Mucosa of stomach (tissue), 1 donor: ENCODE data around the gene SLC38A4.
"Not testable (repeated sequence)": the region's sequence is repeated elsewhere in the genome, so short reads cannot be mapped to it uniquely, and the experiment has no call there.

Experiments
- H3K27me3 ChIP-seq: one replicate; pipeline ENCODE4 v1.7.0; 2013; ENCODE audit warnings: mild to moderate bottlenecking, low read length; ENCODE audit not compliant: control insufficient read depth, insufficient read depth
- H3K36me3 ChIP-seq: one replicate; pipeline ENCODE4 v1.7.0; 2013; ENCODE audit warnings: low read length; ENCODE audit not compliant: control insufficient read depth, insufficient read depth
- H3K4me1 ChIP-seq: one replicate; pipeline ENCODE4 v1.7.0; 2013; ENCODE audit warnings: mild to moderate bottlenecking, low read length; ENCODE audit not compliant: control insufficient read depth, insufficient read depth
- H3K4me3 ChIP-seq: one replicate; pipeline ENCODE4 v1.7.0; 2013; ENCODE audit warnings: low read length
- H3K9ac ChIP-seq: one replicate; pipeline ENCODE4 v1.7.0; 2013; ENCODE audit warnings: mild to moderate bottlenecking, low read length, moderate library complexity
- H3K9me3 ChIP-seq: one replicate; pipeline ENCODE4 v1.7.0; 2013; ENCODE audit warnings: mild to moderate bottlenecking, low read length, moderate library complexity; ENCODE audit not compliant: control insufficient read depth
- donor health status: Pancreatic carcinoma.

SLC38A4 gene, protein sequence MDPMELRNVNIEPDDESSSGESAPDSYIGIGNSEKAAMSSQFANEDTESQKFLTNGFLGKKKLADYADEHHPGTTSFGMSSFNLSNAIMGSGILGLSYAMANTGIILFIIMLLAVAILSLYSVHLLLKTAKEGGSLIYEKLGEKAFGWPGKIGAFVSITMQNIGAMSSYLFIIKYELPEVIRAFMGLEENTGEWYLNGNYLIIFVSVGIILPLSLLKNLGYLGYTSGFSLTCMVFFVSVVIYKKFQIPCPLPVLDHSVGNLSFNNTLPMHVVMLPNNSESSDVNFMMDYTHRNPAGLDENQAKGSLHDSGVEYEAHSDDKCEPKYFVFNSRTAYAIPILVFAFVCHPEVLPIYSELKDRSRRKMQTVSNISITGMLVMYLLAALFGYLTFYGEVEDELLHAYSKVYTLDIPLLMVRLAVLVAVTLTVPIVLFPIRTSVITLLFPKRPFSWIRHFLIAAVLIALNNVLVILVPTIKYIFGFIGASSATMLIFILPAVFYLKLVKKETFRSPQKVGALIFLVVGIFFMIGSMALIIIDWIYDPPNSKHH

DNA sequence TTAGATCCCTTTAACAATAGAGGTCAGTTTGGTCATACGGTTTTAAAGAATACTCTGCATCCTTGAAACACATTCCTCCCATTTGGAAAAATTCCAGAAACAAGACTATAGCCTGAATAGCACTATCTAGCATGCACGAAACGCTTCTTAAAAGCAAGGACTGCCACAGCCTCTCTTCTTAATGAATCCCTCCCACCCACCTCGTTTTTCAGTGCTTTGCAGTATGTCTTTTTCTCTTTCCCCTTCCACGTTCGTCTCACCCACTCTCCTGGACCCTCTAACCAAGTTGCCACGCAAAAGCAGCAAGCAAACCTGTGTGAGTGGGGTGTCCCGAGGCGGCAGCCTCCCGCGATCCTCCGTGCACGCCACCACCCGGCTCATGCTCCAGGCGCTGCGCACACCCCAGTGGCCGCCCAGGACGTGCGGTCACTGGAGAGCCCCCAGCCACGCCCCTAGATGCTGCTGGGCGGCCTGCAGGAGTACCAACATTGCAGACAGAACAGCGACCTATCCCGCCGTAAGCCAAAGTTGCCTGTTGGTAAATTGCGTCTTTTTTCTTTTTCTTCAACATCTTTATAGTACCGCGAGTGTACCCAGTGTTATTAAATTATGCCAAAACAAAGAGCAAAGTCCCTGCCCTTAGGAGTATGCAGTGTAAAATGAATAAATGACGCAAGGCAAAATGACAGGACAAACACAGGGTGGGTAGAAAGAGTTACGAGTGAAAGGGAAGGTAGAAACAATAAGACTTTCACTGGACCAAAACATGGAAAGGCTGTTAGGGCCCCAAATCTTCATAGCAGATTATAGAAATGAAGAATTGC is at the start of gene SLC38A4:
Gene SLC38A4 (minus strand): TSS at position 407 of the 824 bp plus-strand sequence. CDS start 32,926 bp downstream, outside the sequence.
- no peak within 1 kb of the TSS for H3K9ac ChIP-seq
- H3K4me3 ChIP-seq: no peak within 1 kb of the TSS
- H3K36me3 ChIP-seq: no peaks in the 10 kb centered on the region
- no peaks in the 10 kb centered on the region for H3K4me1 ChIP-seq
- H3K9me3 ChIP-seq: no peaks in the 10 kb centered on the region
- H3K27me3 ChIP-seq: peaks cover 24% of the 10 kb centered on the region

- no peaks in the 10 kb centered on the region for H3K9me3 ChIP-seq
- H3K4me3 ChIP-seq: no peak overlapping the region
- no peaks in the 10 kb centered on the region for H3K27me3 ChIP-seq
- H3K4me1 ChIP-seq: no peaks in the 10 kb centered on the region
- H3K36me3 ChIP-seq: no peaks in the 10 kb centered on the region
- no peak overlapping the region for H3K9ac ChIP-seq
Observed at GRCh38 chr12:46875095-46875494, 49.3 kb upstream of the SLC38A4 start.

- no peaks in the 10 kb centered on the region for H3K27me3 ChIP-seq
- H3K4me1 ChIP-seq: no peaks in the 10 kb centered on the region
- H3K4me3 ChIP-seq: no peak overlapping the region
- H3K9me3 ChIP-seq: no peaks in the 10 kb centered on the region
- H3K36me3 ChIP-seq: no peaks in the 10 kb centered on the region
- H3K9ac ChIP-seq: no peak overlapping the region
Observed at GRCh38 chr12:46874642-46875041, 48.8 kb upstream of the SLC38A4 start.

- Histone ChIP-seq H3K27me3 (no peaks in the 10 kb centered on the region), H3K4me3 (no peak overlapping the region), H3K36me3 (no peaks in the 10 kb centered on the region), H3K9ac (no peak overlapping the region), H3K4me1 (no peaks in the 10 kb centered on the region), H3K9me3 (no peaks in the 10 kb centered on the region)
Observed at GRCh38 chr12:46872135-46872534, 46.3 kb upstream of the SLC38A4 start.

- no peaks in the 10 kb centered on the region for H3K27me3 ChIP-seq
- no peaks in the 10 kb centered on the region for H3K36me3 ChIP-seq
- no peaks in the 10 kb centered on the region for H3K9me3 ChIP-seq
- no peaks in the 10 kb centered on the region for H3K4me1 ChIP-seq
- no peak overlapping the region for H3K4me3 ChIP-seq
- no peak overlapping the region for H3K9ac ChIP-seq
Observed at GRCh38 chr12:46865311-46865710, 39.5 kb upstream of the SLC38A4 start.

DNA sequence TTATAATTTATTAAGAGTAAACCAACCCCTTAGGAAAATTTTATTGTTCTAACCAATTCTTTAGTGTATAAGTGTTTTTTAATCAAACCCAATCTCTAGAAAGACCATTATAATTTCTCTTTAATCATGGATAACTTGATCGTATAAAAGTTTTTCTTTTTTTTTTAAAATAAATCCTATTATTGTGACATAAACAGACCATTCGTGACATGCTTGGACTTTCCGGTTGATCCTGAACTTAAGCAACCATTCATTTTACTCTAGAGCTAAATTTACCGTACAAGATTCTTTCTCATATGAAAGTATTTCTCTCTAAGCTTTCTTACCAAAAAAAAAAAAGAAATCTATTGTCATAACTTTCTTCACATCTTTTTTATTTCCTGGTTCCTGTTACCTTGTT is 32.6 kb upstream of the SLC38A4 start:
- Histone ChIP-seq H3K36me3 (no peaks in the 10 kb centered on the region), H3K4me3 (no peak overlapping the region), H3K9ac (no peak overlapping the region), H3K27me3 (no peaks in the 10 kb centered on the region), H3K4me1 (no peaks in the 10 kb centered on the region), H3K9me3 (no peaks in the 10 kb centered on the region)

DNA sequence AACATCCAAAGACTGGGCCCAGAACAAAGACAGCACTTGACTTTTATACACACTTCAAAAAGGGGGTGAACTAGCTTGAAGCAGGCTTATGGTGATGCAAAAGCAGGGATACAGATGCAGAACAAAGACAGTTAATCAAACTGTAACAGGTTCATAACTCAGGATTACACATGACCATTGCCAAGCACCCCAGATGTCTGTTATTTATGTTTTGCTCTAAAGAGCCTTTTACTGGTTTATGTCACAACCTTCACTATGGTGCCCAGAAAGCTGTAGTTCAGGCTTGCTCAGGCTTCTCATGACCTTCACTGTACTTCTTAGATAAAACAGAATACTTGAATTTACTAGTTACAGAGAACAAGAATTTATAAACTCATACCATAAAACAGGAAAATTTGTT is 31.7 kb upstream of the SLC38A4 start:
- Histone ChIP-seq H3K36me3 (no peaks in the 10 kb centered on the region), H3K4me1 (no peaks in the 10 kb centered on the region), H3K4me3 (no peak overlapping the region), H3K9ac (no peak overlapping the region), H3K27me3 (no peaks in the 10 kb centered on the region), H3K9me3 (no peaks in the 10 kb centered on the region)

GRCh38 chr12:46855760-46856159 is 30.0 kb upstream of the SLC38A4 start:
- Histone ChIP-seq H3K9ac (no peak overlapping the region), H3K4me1 (no peaks in the 10 kb centered on the region)

GRCh38 chr12:46854188-46854587 is 28.4 kb upstream of the SLC38A4 start:
- not testable (repeated sequence) for H3K4me1 ChIP-seq, H3K36me3 ChIP-seq, H3K9ac ChIP-seq, H3K4me3 ChIP-seq, H3K27me3 ChIP-seq, H3K9me3 ChIP-seq

More at GRCh38 chr12:46855760-46856159, 30.0 kb upstream of the SLC38A4 start:
- Histone ChIP-seq H3K4me3 (no peak overlapping the region), H3K27me3 (no peaks in the 10 kb centered on the region), H3K9me3 (no peaks in the 10 kb centered on the region), H3K36me3 (no peaks in the 10 kb centered on the region)

DNA sequence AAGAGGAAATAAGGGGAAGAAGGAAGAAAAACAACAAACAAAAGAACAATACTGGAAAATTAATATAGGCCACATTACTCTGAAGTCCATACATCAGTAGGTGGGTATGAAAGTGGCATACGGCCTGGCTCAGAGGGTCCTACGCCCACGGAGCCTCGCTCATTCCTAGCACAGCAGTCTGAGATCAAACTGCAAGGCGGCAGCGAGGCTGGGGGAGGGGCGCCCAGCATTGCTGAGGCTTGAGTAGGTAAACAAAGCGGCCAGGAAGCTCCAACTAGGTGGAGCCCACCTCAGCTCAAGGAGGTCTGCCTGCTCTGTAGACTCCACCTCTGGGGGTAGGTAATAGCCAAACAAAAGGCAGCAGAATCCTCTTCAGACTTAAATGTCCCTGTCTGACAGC is 23.0 kb upstream of the SLC38A4 start:
- H3K9ac ChIP-seq, H3K4me3 ChIP-seq, H3K27me3 ChIP-seq, H3K4me1 ChIP-seq, H3K9me3 ChIP-seq, H3K36me3 ChIP-seq: not testable (repeated sequence)

GRCh38 chr12:46847001-46847400 is 21.2 kb upstream of the SLC38A4 start:
- Histone ChIP-seq H3K4me1 (no peaks in the 10 kb centered on the region), H3K9ac (no peak overlapping the region), H3K36me3 (no peaks in the 10 kb centered on the region), H3K4me3 (no peak overlapping the region), H3K9me3 (no peaks in the 10 kb centered on the region), H3K27me3 (no peaks in the 10 kb centered on the region)

DNA sequence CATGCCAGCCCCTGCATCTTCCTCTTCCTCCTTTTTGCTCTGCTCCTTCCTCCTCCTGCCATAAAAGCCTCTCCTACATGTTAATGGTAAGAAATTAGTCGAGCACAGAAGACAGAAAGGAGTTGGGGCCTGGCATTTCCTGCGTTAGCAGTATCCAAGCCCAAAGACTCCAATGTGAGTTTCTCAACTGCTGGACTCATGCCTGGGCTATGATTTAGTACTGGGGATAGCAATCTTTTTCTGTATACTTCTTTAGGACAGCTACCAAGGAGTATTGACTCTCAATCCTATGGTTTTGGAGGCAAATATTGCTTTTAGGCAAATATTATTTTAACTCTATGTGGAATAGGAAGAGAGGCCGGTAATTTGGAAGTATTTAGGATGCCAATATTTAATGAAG is 18.0 kb upstream of the SLC38A4 start:
- Histone ChIP-seq H3K9me3 (no peaks in the 10 kb centered on the region), H3K4me3 (no peak overlapping the region), H3K27me3 (no peaks in the 10 kb centered on the region), H3K4me1 (no peaks in the 10 kb centered on the region), H3K9ac (no peak overlapping the region), H3K36me3 (no peaks in the 10 kb centered on the region)
